OCI-M2 (cell line): Measurements from ENCODE around the gene NUDT19.
"Not testable (repeated sequence)": the region's sequence is repeated elsewhere in the genome, so short reads cannot be mapped to it uniquely, and the experiment has no call there.

Experiments used
- DNase-seq: peaks from one replicate; lab custom pipeline; 2025; ENCODE audit not compliant: unreplicated experiment; lab: John Stamatoyannopoulos, UW

Gene NUDT19

GRCh38 chr19:32691291-32691951 lies at the start of gene NUDT19:
Gene NUDT19, plus strand, starts transcription at chr19:32691821. Its CDS starts 140 bp downstream, at chr19:32691961.
- DNase-seq: peak; percentile 74

GRCh38 chr19:32642771-32643170 lies 48.9 kb upstream of the NUDT19 start:
- no peak for DNase-seq

- no peak for DNase-seq
Measured at GRCh38 chr19:32646556-32646955, 45.1 kb upstream of the NUDT19 start.

- DNase-seq: no peak
Measured at GRCh38 chr19:32647361-32647760, 44.3 kb upstream of the NUDT19 start.

- DNase-seq: no peak
Measured at GRCh38 chr19:32649751-32650150, 41.9 kb upstream of the NUDT19 start.

- DNase-seq: no peak
Measured at GRCh38 chr19:32650671-32651070, 41.0 kb upstream of the NUDT19 start.

- DNase-seq: no peak
Measured at GRCh38 chr19:32651729-32652140, 39.9 kb upstream of the NUDT19 start.

GRCh38 chr19:32652331-32652730 lies 39.3 kb upstream of the NUDT19 start:
- DNase-seq: not testable (repeated sequence)

GRCh38 chr19:32652894-32653598 lies 38.6 kb upstream of the NUDT19 start:
- no peak for DNase-seq

GRCh38 chr19:32653599-32653915 lies 38.1 kb upstream of the NUDT19 start:
- no peak for DNase-seq

- not testable (repeated sequence) for DNase-seq
Measured at GRCh38 chr19:32656379-32656778, 35.2 kb upstream of the NUDT19 start.

- no peak for DNase-seq
Measured at GRCh38 chr19:32658075-32658474, 33.5 kb upstream of the NUDT19 start.

- no peak for DNase-seq
Measured at GRCh38 chr19:32658527-32658926, 33.1 kb upstream of the NUDT19 start.

GRCh38 chr19:32661318-32661717 lies 30.3 kb upstream of the NUDT19 start:
- no peak for DNase-seq

GRCh38 chr19:32662186-32662585 lies 29.4 kb upstream of the NUDT19 start:
- no peak for DNase-seq

GRCh38 chr19:32666084-32666483 lies 25.5 kb upstream of the NUDT19 start:
- DNase-seq: no peak

- no peak for DNase-seq
Measured at GRCh38 chr19:32669310-32669709, 22.3 kb upstream of the NUDT19 start.

- DNase-seq: peak; percentile 85
Measured at GRCh38 chr19:32671883-32672593, 19.6 kb upstream of the NUDT19 start.

GRCh38 chr19:32672841-32673240 lies 18.8 kb upstream of the NUDT19 start:
- DNase-seq: no peak

GRCh38 chr19:32673573-32673972 lies 18.0 kb upstream of the NUDT19 start:
- DNase-seq: no peak

GRCh38 chr19:32674153-32674930 lies 17.3 kb upstream of the NUDT19 start:
- no peak for DNase-seq
